Measurements from ENCODE around the gene PLAU.

PLAU gene

DNA sequence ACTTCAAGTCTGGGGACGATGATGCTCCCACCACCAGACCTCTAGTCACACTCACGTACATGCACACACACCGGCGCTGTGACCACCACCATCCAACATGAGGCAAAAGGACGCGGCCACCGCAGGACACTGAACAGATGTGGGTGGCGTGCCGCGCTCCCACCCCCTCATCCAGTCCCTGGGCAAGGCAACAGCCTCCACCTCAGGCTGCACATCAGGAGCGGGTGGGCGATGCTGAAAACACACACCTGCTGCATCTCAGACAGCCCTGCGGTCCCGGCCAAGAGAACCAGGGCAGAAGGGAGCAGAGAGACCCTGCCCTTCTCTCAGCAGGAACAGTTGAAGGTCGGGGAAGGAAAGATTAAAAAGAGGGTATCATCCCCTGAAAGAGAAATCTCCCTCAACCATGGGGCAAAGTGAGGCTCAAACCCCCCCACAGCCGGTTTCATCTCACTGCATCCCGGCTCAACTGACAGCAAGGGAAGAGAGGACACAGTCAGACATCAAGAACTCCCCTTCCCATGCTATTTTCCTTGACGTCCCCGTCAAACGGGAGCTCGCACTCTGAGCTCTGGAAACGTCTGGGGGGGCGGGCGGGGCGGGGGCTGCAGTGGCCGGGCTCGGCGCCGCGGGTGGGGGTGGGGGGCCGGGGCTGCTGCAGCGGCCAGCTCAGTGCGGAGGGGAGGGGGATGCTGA lies 37.6 kb upstream of the PLAU start:
- ChIA-PET CTCF (no interaction called here), POLR2A (interaction anchor here (0.6 to 1.0 kb wide), 2 partner anchors 20 to 22 kb away, joined by 3 read pairs; no protein-coding TSS in a partner anchor)
- TF ChIP-seq L3MBTL2 (conservative IDR thresholded peaks at IDR 0.05) (no peak), SUZ12 (IDR thresholded peaks at IDR 0.05) (no peak), FOXA1 (IDR thresholded peaks at IDR 0.05) (no peak), BHLHE40 (IDR thresholded peaks at IDR 0.05; ENCODE audit: borderline replicate concordance) (no peak), ARNT (IDR thresholded peaks at IDR 0.05) (no peak), SP1 (IDR thresholded peaks at IDR 0.05) (no peak), FOXM1 (IDR thresholded peaks at IDR 0.05; ENCODE audit: borderline replicate concordance) (no peak), TARDBP (IDR thresholded peaks at IDR 0.05) (no peak), NFRKB (IDR thresholded peaks at IDR 0.05) (no peak), ZNF384 (IDR thresholded peaks at IDR 0.05) (no peak), CTBP1 (IDR thresholded peaks at IDR 0.05; ENCODE audit: borderline replicate concordance) (no peak), HDGF (IDR thresholded peaks at IDR 0.05; ENCODE audit: borderline replicate concordance) (no peak), FOXK2 (IDR thresholded peaks at IDR 0.05) (no peak), ELF4 (IDR thresholded peaks at IDR 0.05) (no peak), LEF1 (IDR thresholded peaks at IDR 0.05; ENCODE audit: borderline replicate concordance) (no peak)
- TF ChIP-seq, protein P1, sequence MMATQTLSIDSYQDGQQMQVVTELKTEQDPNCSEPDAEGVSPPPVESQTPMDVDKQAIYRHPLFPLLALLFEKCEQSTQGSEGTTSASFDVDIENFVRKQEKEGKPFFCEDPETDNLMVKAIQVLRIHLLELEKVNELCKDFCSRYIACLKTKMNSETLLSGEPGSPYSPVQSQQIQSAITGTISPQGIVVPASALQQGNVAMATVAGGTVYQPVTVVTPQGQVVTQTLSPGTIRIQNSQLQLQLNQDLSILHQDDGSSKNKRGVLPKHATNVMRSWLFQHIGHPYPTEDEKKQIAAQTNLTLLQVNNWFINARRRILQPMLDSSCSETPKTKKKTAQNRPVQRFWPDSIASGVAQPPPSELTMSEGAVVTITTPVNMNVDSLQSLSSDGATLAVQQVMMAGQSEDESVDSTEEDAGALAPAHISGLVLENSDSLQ (IDR thresholded peaks at IDR 0.05), result no peak
- no peak for DNase-seq (ENCODE audit: extremely low spot score)

DNA sequence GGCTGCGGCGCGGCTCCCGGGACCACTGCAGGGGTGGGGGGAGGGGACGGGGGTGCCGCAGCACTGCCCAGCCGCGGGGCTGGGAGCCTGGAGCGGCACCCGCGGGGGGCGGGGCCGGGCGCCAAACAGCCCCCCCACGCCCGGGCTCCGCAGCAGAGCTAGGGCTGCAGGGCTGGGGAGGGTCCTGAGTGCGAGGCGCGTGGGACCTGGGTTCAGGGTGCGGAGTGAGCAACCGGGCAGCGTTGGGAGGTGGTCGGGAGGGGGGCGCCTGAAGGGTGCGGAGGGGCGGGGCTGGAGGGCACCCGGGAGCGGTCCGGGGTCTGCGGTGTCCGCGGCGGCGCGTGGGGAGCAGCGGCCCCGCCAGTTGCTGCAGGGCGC lies 37.1 kb upstream of the PLAU start:
- DNase-seq (ENCODE audit: extremely low spot score), result peak; percentile 33
- POLR2A ChIA-PET, result interaction anchor here (0.6 to 1.0 kb wide), 2 partner anchors 20 to 22 kb away, joined by 3 read pairs; no protein-coding TSS in a partner anchor
- TF ChIP-seq SUZ12 (IDR thresholded peaks at IDR 0.05) (no peak), L3MBTL2 (conservative IDR thresholded peaks at IDR 0.05) (no peak), LEF1 (IDR thresholded peaks at IDR 0.05; ENCODE audit: borderline replicate concordance) (no peak), FOXK2 (IDR thresholded peaks at IDR 0.05) (no peak), HDGF (IDR thresholded peaks at IDR 0.05; ENCODE audit: borderline replicate concordance) (no peak)
- CTCF ChIA-PET, result no interaction called here

DNA sequence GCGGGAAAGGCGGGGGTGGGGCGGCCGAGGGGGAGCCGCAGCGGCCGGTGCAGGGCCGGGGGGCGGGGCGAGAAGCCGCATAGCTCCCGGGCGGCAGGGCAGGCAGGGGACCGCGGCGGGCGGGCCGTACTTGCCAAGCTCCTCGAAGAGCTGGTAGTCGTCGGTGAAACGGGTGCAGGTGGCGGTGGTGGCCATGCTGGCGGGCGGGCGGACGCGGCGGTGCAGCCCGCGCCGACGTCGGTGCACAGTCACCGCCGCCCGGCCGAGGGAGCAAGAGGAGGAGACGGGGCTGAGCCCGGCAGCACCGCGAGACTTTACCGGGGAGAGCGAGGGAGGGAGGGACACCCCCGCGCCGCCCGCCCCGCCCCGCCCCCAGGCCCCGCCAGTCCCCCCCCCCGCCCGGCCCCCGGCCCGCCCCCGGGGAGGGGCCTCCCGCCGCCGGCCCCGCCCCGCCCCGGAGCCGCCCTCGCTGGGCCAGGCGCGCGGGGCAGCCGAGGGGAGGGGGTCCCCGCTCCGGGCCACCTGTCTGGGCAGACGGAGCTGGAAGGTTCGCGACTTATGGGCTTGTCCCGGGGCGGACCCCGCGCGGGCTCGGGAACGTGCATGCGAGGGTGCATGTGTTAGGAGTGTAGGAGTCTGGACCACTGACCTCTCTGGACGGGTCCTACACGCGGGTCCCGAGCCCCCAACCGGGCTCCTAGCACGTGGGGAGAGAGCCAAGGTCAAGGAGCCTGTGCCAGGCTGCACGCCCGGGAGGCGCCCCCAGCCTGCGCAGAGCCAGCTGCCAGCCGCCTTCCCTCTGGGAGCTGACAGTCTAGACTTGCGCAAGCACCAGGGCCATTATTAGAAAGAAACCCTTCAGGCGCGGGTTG lies 36.4 kb upstream of the PLAU start, which contains the start of gene CAMK2G:
Gene CAMK2G, minus strand, starts transcription at position 289 of the 872 bp plus-strand sequence. Its CDS starts 94 bp downstream, at position 195.
- TF ChIP-seq CTBP1 (IDR thresholded peaks at IDR 0.05; ENCODE audit: borderline replicate concordance) (no peak), L3MBTL2 (conservative IDR thresholded peaks at IDR 0.05) (peak; percentile 67)
- peak; percentile 90 for DNase-seq (ENCODE audit: extremely low spot score)
- POLR2A ChIA-PET, result interaction anchor here (0.6 to 1.0 kb wide), 3 partner anchors 18 to 23 kb away, joined by 3 read pairs; no protein-coding TSS in a partner anchor
- CTCF ChIA-PET, result no interaction called here

DNA sequence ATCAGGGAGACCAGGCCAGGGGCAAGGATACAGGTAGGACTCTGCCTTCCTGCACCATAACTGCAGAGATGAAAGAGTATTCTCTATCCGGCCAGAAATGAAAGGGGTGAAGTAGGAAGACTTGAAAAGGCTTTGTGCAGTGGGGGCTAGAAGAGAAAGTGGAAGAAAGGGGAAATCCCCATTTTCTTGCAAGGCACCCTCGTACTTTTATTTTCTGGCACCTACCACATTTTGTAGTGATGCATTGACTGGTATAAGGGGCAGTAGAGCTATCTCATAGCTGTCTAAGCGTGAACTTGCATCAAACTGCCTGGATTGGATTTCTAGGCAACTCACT lies 35.8 kb upstream of the PLAU start:
- ChIA-PET CTCF (interaction anchor here (1.2 kb wide), 1 partner anchor 25 kb away, joined by 4 read pairs; no protein-coding TSS in a partner anchor), POLR2A (interaction anchor here (0.6 to 1.3 kb wide), 2 partner anchors 19 kb away, joined by 3 read pairs; no protein-coding TSS in a partner anchor)
- DNase-seq (ENCODE audit: extremely low spot score), result no peak
- TF ChIP-seq ARNT (IDR thresholded peaks at IDR 0.05), result no peak
- no peak for TF ChIP-seq BHLHE40 (IDR thresholded peaks at IDR 0.05; ENCODE audit: borderline replicate concordance)
- TF ChIP-seq NFRKB (IDR thresholded peaks at IDR 0.05), result no peak
- no peak for TF ChIP-seq L3MBTL2 (conservative IDR thresholded peaks at IDR 0.05)
- no peak for TF ChIP-seq LEF1 (IDR thresholded peaks at IDR 0.05; ENCODE audit: borderline replicate concordance)
- TF ChIP-seq TARDBP (IDR thresholded peaks at IDR 0.05), result no peak
- TF ChIP-seq, protein P1 (IDR thresholded peaks at IDR 0.05), result no peak
- TF ChIP-seq SP1 (IDR thresholded peaks at IDR 0.05), result no peak
- no peak for TF ChIP-seq ZNF384 (IDR thresholded peaks at IDR 0.05)
- no peak for TF ChIP-seq FOXM1 (IDR thresholded peaks at IDR 0.05; ENCODE audit: borderline replicate concordance)
- TF ChIP-seq HDGF (IDR thresholded peaks at IDR 0.05; ENCODE audit: borderline replicate concordance), result no peak
- TF ChIP-seq FOXK2 (IDR thresholded peaks at IDR 0.05), result no peak
- no peak for TF ChIP-seq SUZ12 (IDR thresholded peaks at IDR 0.05)
- no peak for TF ChIP-seq CTBP1 (IDR thresholded peaks at IDR 0.05; ENCODE audit: borderline replicate concordance)
- TF ChIP-seq ELF4 (IDR thresholded peaks at IDR 0.05), result no peak

DNA sequence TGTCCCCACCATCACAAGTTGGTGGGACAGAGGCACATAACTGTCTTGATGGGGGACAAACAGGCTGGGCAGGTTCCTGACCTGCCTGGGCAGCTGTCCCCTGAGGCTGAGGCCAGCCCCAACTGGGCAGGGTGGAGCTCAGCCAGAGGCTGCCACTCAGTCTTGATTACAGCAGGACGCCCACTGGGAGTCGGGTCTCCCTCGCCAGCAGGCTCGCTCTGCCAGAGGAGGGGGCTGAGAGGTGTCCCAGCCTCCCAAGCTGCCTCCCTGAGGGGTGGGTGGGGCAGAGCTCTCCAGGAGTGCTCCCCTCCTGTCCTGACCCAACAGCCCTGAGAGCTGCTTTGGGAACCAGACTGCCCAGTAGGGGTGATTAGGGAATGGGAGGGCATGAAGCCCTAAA lies 34.8 kb upstream of the PLAU start:
- DNase-seq (ENCODE audit: extremely low spot score), result no peak
- ChIA-PET POLR2A (interaction anchor here (1.3 kb wide), 1 partner anchor 18 kb away, joined by 3 read pairs; no protein-coding TSS in a partner anchor), CTCF (interaction anchor here (1.2 kb wide), 1 partner anchor 26 kb away, joined by 4 read pairs; no protein-coding TSS in a partner anchor)
- TF ChIP-seq ZNF384 (IDR thresholded peaks at IDR 0.05) (no peak), TARDBP (IDR thresholded peaks at IDR 0.05) (no peak), CTBP1 (IDR thresholded peaks at IDR 0.05; ENCODE audit: borderline replicate concordance) (no peak), NFRKB (IDR thresholded peaks at IDR 0.05) (no peak), BHLHE40 (IDR thresholded peaks at IDR 0.05; ENCODE audit: borderline replicate concordance) (no peak), HDGF (IDR thresholded peaks at IDR 0.05; ENCODE audit: borderline replicate concordance) (no peak), FOXA1 (IDR thresholded peaks at IDR 0.05) (no peak), ARNT (IDR thresholded peaks at IDR 0.05) (no peak), L3MBTL2 (conservative IDR thresholded peaks at IDR 0.05) (no peak), FOXM1 (IDR thresholded peaks at IDR 0.05; ENCODE audit: borderline replicate concordance) (no peak), LEF1 (IDR thresholded peaks at IDR 0.05; ENCODE audit: borderline replicate concordance) (no peak), FOXK2 (IDR thresholded peaks at IDR 0.05) (no peak), SP1 (IDR thresholded peaks at IDR 0.05) (no peak), ELF4 (IDR thresholded peaks at IDR 0.05) (no peak), SUZ12 (IDR thresholded peaks at IDR 0.05) (no peak)
- TF ChIP-seq, protein P1 (IDR thresholded peaks at IDR 0.05), result no peak

Data from HEK293T (cell line).